HepG2 (cell line): ENCODE data around the gene SELENOW. TPM values are rescaled to one million over a fixed set of nuclear protein-coding genes. Genes with fewer than 3 reads are reported as not detected.
A peak's percentile ranks its signal among the peaks of the same experiment; 100 is the strongest.

Source experiments
- ATAC-seq: fragments of 200-7000 bp; cut with Tn5 transposase; 3 replicates; pipeline ENCODE4 v1.9.1; 2020; ENCODE audit warnings: mild to moderate bottlenecking, moderate library complexity
- BruUV-seq: library from RNA; stranded (reverse); fragments of 400-500 nt; replicated peaks from 2 replicates; lab custom pipeline; 2021; lab: Mats Ljungman, UMichigan
- CTCF ChIA-PET: fragments of 300-600 bp; formaldehyde crosslinking; extraction: SDS; loops from one replicate; lab custom pipeline; 2021; ENCODE audit warnings: low total read pairs, inconsistent platforms, low intra/inter-chr PET ratio; lab: Yijun Ruan, JAX
- POLR2A ChIA-PET: fragments of 350-600 bp; sonication (Branson Sonifier 250); formaldehyde crosslinking; loops from one replicate; lab custom pipeline; 2020; ENCODE audit warnings: antibody characterized with exemption, inconsistent platforms; lab: Yijun Ruan, JAX
- DNase-seq: peaks from one replicate; pipeline ENCODE4 v3.0.0-alpha.2; 2015; ENCODE audit warnings: low spot score
- FAIRE-seq: peaks from 3 replicates; lab custom pipeline; 2011; peaks lifted over from hg19 to GRCh38; lab: Jason Lieb, UNC
- H2AFZ ChIP-seq: one replicate; pipeline ENCODE4 v1.6.1; 2011; ENCODE audit warnings: low read length, inconsistent platforms
- H3K27ac ChIP-seq: fragments of 300-600 bp; 3 replicates; pipeline ENCODE4 v1.8.0; 2011; ENCODE audit warnings: mixed run types, mild to moderate bottlenecking, mixed read lengths, low read length, inconsistent platforms; ENCODE audit not compliant: insufficient read depth; ENCODE audit errors: extremely low read length
- H3K27me3 ChIP-seq, 2 experiments: fragments of 200-600 bp in 1 of 2; 2 replicates in 1 of 2; 3 replicates in 1 of 2; pipeline versions ENCODE4 v1.6.0 to v1.8.0; 2011; ENCODE audit warnings: low read length in 2 of 2, mild to moderate bottlenecking in 2 of 2, moderate library complexity in 2 of 2, inconsistent platforms in 1 of 2; ENCODE audit not compliant: insufficient read depth in 2 of 2, control insufficient read depth in 1 of 2
- H3K36me3 ChIP-seq, 2 experiments: fragments of 200-600 bp in 1 of 2; replicated peaks in 1 of 2; 2 replicates in 1 of 2; 3 replicates in 1 of 2; pipeline versions ENCODE4 v1.5.1 to v1.8.0; 2011; ENCODE audit warnings: low read length in 2 of 2, inconsistent platforms in 1 of 2; ENCODE audit not compliant: insufficient read depth in 2 of 2, control insufficient read depth in 1 of 2
- H3K4me1 ChIP-seq: 2 replicates; pipeline ENCODE4 v1.5.1; 2012; ENCODE audit warnings: low read length, inconsistent platforms; ENCODE audit not compliant: insufficient read depth
- H3K4me2 ChIP-seq: 2 replicates; pipeline ENCODE4 v1.6.0; 2011; ENCODE audit warnings: low read depth, low read length, inconsistent platforms
- H3K4me3 ChIP-seq, 3 experiments: fragments of 200-600 bp in 1 of 3; sonication (generic), shearing (Covaris generic) in 1 of 3; replicated peaks in 1 of 3; 2 replicates each; pipeline ENCODE4 v1.5.1; 2011 to 2016; ENCODE audit warnings: low read length in 3 of 3, inconsistent platforms in 2 of 3, low read depth in 2 of 3, mild to moderate bottlenecking in 2 of 3, control low read depth in 1 of 3, mixed read lengths in 1 of 3; ENCODE audit not compliant: insufficient read depth in 1 of 3
- H3K79me2 ChIP-seq: one replicate; pipeline ENCODE4 v1.6.1; 2011; ENCODE audit warnings: low read length, inconsistent platforms; ENCODE audit not compliant: insufficient read depth
- H3K9ac ChIP-seq: 2 replicates; pipeline ENCODE4 v1.6.0; 2011; ENCODE audit warnings: mild to moderate bottlenecking, low read depth, low read length, inconsistent platforms; ENCODE audit not compliant: insufficient read depth
- H3K9me3 ChIP-seq: 2 replicates; pipeline ENCODE4 v1.5.1; 2012; ENCODE audit warnings: mild to moderate bottlenecking, low read length
- H4K20me1 ChIP-seq: 2 replicates; pipeline ENCODE4 v1.6.0; 2011; ENCODE audit warnings: inconsistent platforms, mild to moderate bottlenecking, low read length, moderate library complexity; ENCODE audit not compliant: insufficient read depth
- AGO2 ChIP-seq: fragments of 200-400 bp; formaldehyde crosslinking; optimal IDR thresholded peaks from 2 replicates; pipeline ENCODE3; 2017; ENCODE audit warnings: mild to moderate bottlenecking, low read depth, low read length, moderate library complexity
- CSRNP1 ChIP-seq: sonication (generic); formaldehyde crosslinking; IDR thresholded peaks from 2 replicates; pipeline ENCODE4 v1.8.1; 2023; ENCODE audit warnings: mild to moderate bottlenecking, missing genetic modification reagents
- ELF1 ChIP-seq: sonication (generic); formaldehyde crosslinking; IDR thresholded peaks from 2 replicates; pipeline ENCODE4 v1.4.0; 2020; ENCODE audit warnings: missing genetic modification reagents
- GTF2F1 ChIP-seq: fragments of 150-350 bp; IDR thresholded peaks from 2 replicates; pipeline ENCODE4 v1.6.1; 2014; ENCODE audit warnings: low read length
- RBFOX2 ChIP-seq: fragments of 200-400 bp; formaldehyde crosslinking; IDR thresholded peaks from 2 replicates; pipeline ENCODE4 v1.6.1; 2017; ENCODE audit warnings: low read depth, mild to moderate bottlenecking, low read length
- RBM22 ChIP-seq: fragments of 200-400 bp; formaldehyde crosslinking; optimal IDR thresholded peaks from 2 replicates; pipeline ENCODE3; 2017; ENCODE audit warnings: mild to moderate bottlenecking, low read length, moderate library complexity
- THAP11 ChIP-seq: IDR thresholded peaks from 2 replicates; pipeline ENCODE4 v1.6.1; 2016; ENCODE audit warnings: missing biosample characterization, missing genetic modification reagents
- ZNF33B ChIP-seq: sonication (generic); formaldehyde crosslinking; IDR thresholded peaks from 2 replicates; pipeline ENCODE4 v1.5.1; 2020; ENCODE audit warnings: mild to moderate bottlenecking, missing genetic modification reagents
- WGBS: methylation state at CpG from one replicate; pipeline ENCODE4 v1.1.6; 2017; ENCODE audit warnings: low lambda C conversion rate; 5-methylcytosine and 5-hydroxymethylcytosine counted together
- in situ Hi-C: cut with HindIII; loops from 2 replicates; pipeline ENCODE4 v1.10.0; 2017; ENCODE audit warnings: low pct_unique_long_range_greater_than_20kb; ENCODE audit not compliant: extremely low pct_ligation_motif_present
- intact Hi-C: fragments of 100-400 bp; cut with micrococcal nuclease; formaldehyde crosslinking; loops from one replicate; pipeline ENCODE4 v1.10.0; 2022; ENCODE audit not compliant: unreplicated experiment
- polyA plus RNA-seq, 8 experiments: library from polyadenylated mRNA; depleted of rRNA in 3 of 8; stranded (reverse) in 7 of 8; unstranded in 1 of 8; fragments of >200 nt; fragmentation: Illumina TruSeq in 4 of 8; extraction: Trizol in 4 of 8; gene quantifications; 2 replicates each; pipeline versions ENCODE4 v1.2.1 to v1.2.3, GENCODE V29; 2011 to 2016; ENCODE audit warnings: low read depth in 4 of 8, missing spikeins in 1 of 8, mixed read lengths in 1 of 8; ENCODE audit not compliant: insufficient read depth in 1 of 8
- total RNA-seq, 5 experiments: library from RNA; depleted of rRNA; stranded (reverse); fragments of >200 nt; fragmentation: Illumina TruSeq; extraction: Trizol; gene quantifications; 2 replicates each; pipeline ENCODE4 v1.2.3, GENCODE V29; 2016; ENCODE audit warnings: low read depth in 1 of 5

Gene SELENOW
- total and polyA plus RNA-seq, 2 of the 13 experiments (the other 11 are each of a cell fraction or from before 2014, with no cell fraction given): 50.3 to 64.7 TPM

- TF ChIP-seq CSRNP1 (CRISPR knock-in tag) (no peak), ZNF33B (CRISPR knock-in tag) (no peak), GTF2F1 (no peak)
Observed at GRCh38 chr19:47755065-47755761, 23.3 kb upstream of the SELENOW start (continued).

GRCh38 chr19:47755762-47756626 lies 22.5 kb upstream of the SELENOW start:
- CTCF ChIA-PET: no interaction called here
- FAIRE-seq (no peak), ATAC-seq (no peak), DNase-seq (no peak)
- Histone ChIP-seq H3K27me3 (no peaks in the 10 kb centered on the region), H4K20me1 (0 out of 2 replicates have a peak, but pooled peaks cover 5% of the 10 kb centered on the region), H3K27ac (no peak overlapping the region), H3K4me1 (peaks cover 28% of the 10 kb centered on the region), H3K9me3 (no peaks in the 10 kb centered on the region), H3K4me2 (no peak overlapping the region), H3K36me3 (peaks cover 25 to 60% of the 10 kb centered on the region in 2 experiments; a peak in 4 of 5 replicates), H2AFZ (no peak overlapping the region), H3K9ac (no peak overlapping the region), H3K79me2 (no peaks in the 10 kb centered on the region), H3K4me3 (no peak overlapping the region)
- in situ Hi-C loops (no loop called here), intact Hi-C loops (no loop called here)
- BruUV-seq: no TSS peak
- WGBS: 99% methylated on average over 22 of the region's 28 CpGs
- POLR2A ChIA-PET: interaction anchor here (1.1 kb wide), 1 partner anchor 11 kb away, joined by 4 read pairs; the partner anchor contains the start of gene NOP53
- TF ChIP-seq RBFOX2: peak; percentile 61
- TF ChIP-seq RBM22: peak; percentile 75
- TF ChIP-seq ELF1 (CRISPR knock-in tag): no peak
- TF ChIP-seq THAP11 (CRISPR knock-in tag): no peak
- peak; percentile 68 for TF ChIP-seq AGO2
